ENCODE data around the gene VSIG2. TPM values are rescaled to one million over a fixed set of nuclear protein-coding genes. Genes with fewer than 3 reads are reported as not detected.

Gene VSIG2
- total and polyA plus RNA-seq, 2 experiments from 2014 or later = not detected

DNA sequence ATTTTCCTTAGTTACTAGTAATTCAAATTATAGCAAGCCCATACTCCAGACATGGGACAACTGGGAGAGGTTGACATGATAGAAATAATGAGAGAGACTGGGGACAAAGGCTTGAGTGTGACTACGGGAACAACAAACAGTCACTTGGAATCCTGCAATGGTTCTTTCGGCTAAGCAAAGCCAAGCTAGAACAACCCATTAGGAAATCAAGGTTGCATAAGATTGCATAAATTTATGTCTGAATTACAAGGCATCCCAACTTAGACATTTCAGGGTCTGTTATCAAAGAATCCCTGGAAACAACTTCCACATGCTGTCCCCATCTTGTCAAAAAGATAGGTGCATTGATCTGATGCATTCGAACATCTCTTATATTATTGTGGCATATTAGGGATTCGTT lies 22.5 kb downstream of the VSIG2 start:
- H4K20me1 ChIP-seq (replicated peaks; ENCODE audit: insufficient read depth) = no peaks in the 10 kb centered on the region
- H3K36me3 ChIP-seq (ENCODE audit: insufficient read depth) = no peaks in the 10 kb centered on the region
- no peaks in the 10 kb centered on the region for H3K9me2 ChIP-seq (ENCODE audit: insufficient read depth)
- ATAC-seq (no peak), DNase-seq (ENCODE audit: low spot score) (no peak)
- Mint-ChIP-seq H3K27me3 (ENCODE audit: insufficient read depth, low read depth, poor library complexity) (peaks cover 12% of the 10 kb centered on the region), H3K9me3 (no peaks in the 10 kb centered on the region), H3K36me3 (ENCODE audit: low read depth) (no peaks in the 10 kb centered on the region), H3K4me1 (peaks cover 32% of the 10 kb centered on the region), H3K4me3 (no peak overlapping the region), H3K27ac (no peak overlapping the region)
- H3K27ac ChIP-seq (ENCODE audit: low read depth) = no peak overlapping the region
- H3F3A ChIP-seq (replicated peaks; ENCODE audit: low read depth) = no peaks in the 10 kb centered on the region
- no peak overlapping the region for H3K4me2 ChIP-seq
- H3K4me1 ChIP-seq (ENCODE audit: insufficient read depth) = peaks cover 26% of the 10 kb centered on the region
- H3K4me3 ChIP-seq = no peak overlapping the region
- peaks cover 34% of the 10 kb centered on the region for H3K27me3 ChIP-seq (ENCODE audit: insufficient read depth)
- TF ChIP-seq ZNF331 (CRISPR knock-in tag; IDR thresholded peaks at IDR 0.05; ENCODE audit: low read depth) (no peak), ETS1 (IDR thresholded peaks at IDR 0.05) (no peak), STAT1 (IDR thresholded peaks at IDR 0.05; ENCODE audit: unreplicated experiment) (no peak), CREB1 (CRISPR knock-in tag; IDR thresholded peaks at IDR 0.05; ENCODE audit: low read depth) (no peak), NANOG (IDR thresholded peaks at IDR 0.05; ENCODE audit: borderline replicate concordance) (no peak), ZNF462 (CRISPR knock-in tag; IDR thresholded peaks at IDR 0.05) (no peak)
- no peaks in the 10 kb centered on the region for H3K79me2 ChIP-seq (replicated peaks; ENCODE audit: insufficient read depth)
- no peak overlapping the region for H2AFZ ChIP-seq

Measured in GM23338 (cell line).